ENCODE data around the gene NT5C1A. TPM values are rescaled to one million over a fixed set of nuclear protein-coding genes. Genes with fewer than 3 reads are reported as not detected.

Gene NT5C1A
- polyA plus RNA-seq, 1 experiment, result not detected

DNA sequence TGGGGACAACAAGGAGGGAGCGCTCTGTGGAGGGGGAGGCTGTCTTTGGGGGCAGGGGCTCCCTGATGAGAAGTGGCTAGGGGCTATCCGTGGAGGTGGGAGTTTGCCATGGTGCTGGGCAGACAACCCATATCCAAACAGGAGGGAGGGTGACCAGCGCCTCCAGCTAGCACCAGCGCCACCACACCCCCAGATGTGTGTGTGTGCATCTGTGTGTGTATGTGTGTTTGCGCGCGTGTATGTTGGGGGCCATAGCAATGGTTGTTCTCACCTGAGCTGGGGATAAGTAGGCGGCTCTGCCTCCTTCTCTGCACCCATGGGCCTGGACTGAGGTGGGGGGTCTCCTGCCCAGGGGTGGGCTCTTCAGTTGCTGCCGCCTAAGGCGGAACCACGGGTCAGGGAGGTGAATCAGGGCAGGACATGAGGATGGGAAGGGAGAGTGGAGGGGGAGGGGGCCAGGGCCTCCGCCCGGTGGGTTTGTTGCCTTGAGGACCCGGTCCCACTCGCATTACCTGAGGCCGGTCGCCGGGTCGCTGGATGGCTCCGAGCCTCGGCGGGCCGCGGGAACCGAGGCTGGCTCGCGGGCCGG lies 19.0 kb upstream of the NT5C1A start:
- Histone ChIP-seq H3K27me3 (ENCODE audit: control insufficient read depth, insufficient read depth, low read length) (peaks cover 75% of the 10 kb centered on the region), H3K9me3 (ENCODE audit: control insufficient read depth, insufficient read depth, low read length) (peaks cover 7% of the 10 kb centered on the region; the same call in 1 of the 2 replicates), H3K4me3 (ENCODE audit: low read depth, low read length) (no peak overlapping the region), H3K27ac (ENCODE audit: low read depth, low read length) (no peak overlapping the region)
- DNase-seq (ENCODE audit: low read depth, low spot score), result no peak
- CTCF ChIA-PET, result interaction anchor here (0.9 to 1.0 kb wide), 2 partner anchors 32 to 84 kb away, joined by 5 to 7 read pairs; no protein-coding TSS in a partner anchor
- TF ChIP-seq, protein P1, sequence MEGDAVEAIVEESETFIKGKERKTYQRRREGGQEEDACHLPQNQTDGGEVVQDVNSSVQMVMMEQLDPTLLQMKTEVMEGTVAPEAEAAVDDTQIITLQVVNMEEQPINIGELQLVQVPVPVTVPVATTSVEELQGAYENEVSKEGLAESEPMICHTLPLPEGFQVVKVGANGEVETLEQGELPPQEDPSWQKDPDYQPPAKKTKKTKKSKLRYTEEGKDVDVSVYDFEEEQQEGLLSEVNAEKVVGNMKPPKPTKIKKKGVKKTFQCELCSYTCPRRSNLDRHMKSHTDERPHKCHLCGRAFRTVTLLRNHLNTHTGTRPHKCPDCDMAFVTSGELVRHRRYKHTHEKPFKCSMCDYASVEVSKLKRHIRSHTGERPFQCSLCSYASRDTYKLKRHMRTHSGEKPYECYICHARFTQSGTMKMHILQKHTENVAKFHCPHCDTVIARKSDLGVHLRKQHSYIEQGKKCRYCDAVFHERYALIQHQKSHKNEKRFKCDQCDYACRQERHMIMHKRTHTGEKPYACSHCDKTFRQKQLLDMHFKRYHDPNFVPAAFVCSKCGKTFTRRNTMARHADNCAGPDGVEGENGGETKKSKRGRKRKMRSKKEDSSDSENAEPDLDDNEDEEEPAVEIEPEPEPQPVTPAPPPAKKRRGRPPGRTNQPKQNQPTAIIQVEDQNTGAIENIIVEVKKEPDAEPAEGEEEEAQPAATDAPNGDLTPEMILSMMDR (IDR thresholded peaks at IDR 0.05; ENCODE audit: low read depth, low read length), result no peak
- POLR2A ChIA-PET, result no interaction called here

DNA sequence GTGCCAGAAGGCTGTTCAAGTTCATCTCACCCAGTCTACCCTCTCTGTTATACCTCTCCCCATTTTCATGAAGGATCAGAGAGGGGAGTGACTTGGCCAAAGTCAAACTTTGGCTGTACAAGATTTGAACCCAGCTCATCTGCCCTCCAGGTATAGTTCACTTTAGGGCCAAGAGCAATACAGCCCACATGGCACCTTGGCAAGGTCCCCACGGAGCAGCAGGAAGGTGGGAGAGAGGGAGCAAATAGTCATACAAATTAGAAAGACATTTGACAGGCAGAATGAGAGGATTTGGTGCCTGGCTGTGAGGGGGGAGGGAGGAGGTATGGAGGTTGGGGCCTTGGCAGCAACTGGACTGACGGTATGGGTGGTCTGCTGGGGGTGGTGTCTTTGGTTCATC lies 18.3 kb upstream of the NT5C1A start:
- Histone ChIP-seq H3K9me3 (ENCODE audit: control insufficient read depth, insufficient read depth, low read length) (peaks cover 7% of the 10 kb centered on the region; the same call in 1 of the 2 replicates), H3K27me3 (ENCODE audit: control insufficient read depth, insufficient read depth, low read length) (peaks cover 77% of the 10 kb centered on the region), H3K4me3 (ENCODE audit: low read depth, low read length) (no peak overlapping the region), H3K27ac (ENCODE audit: low read depth, low read length) (no peak overlapping the region)
- TF ChIP-seq, protein P1 (IDR thresholded peaks at IDR 0.05; ENCODE audit: low read depth, low read length), result no peak
- no peak for DNase-seq (ENCODE audit: low read depth, low spot score)
- ChIA-PET CTCF (interaction anchor here (0.6 to 1.2 kb wide), 2 partner anchors 29 to 33 kb away, joined by 3 to 4 read pairs; no protein-coding TSS in a partner anchor), POLR2A (no interaction called here)

DNA sequence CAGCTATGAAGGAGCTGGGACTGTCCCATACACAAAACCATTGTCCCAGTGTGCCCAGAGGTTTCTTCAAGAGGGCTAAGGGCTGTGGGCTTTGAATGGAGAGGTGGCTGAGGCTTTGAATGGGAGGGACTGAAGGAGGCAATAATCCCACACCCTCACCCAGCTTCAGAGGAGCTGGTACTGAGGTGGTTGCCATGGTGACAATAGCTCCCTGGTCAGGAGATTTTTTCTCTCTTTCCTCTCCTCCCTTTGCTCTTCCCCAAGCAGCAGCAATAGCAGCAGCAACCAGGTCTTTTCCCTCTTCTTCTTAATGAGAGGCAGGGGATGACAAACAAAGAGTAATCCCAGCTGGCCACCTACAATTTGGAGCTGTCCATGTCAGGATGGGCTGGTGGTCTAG lies 17.7 kb upstream of the NT5C1A start:
- no peak for DNase-seq (ENCODE audit: low read depth, low spot score)
- ChIA-PET CTCF (interaction anchor here (0.6 to 1.2 kb wide), 3 partner anchors 30 to 38 kb away, joined by 3 to 4 read pairs (median 3); no protein-coding TSS in a partner anchor), POLR2A (no interaction called here)
- TF ChIP-seq, protein P1 (IDR thresholded peaks at IDR 0.05; ENCODE audit: low read depth, low read length), result no peak
- H3K27me3 ChIP-seq (ENCODE audit: control insufficient read depth, insufficient read depth, low read length), result peaks cover 80% of the 10 kb centered on the region
- no peak overlapping the region for H3K4me3 ChIP-seq (ENCODE audit: low read depth, low read length)
- H3K9me3 ChIP-seq (ENCODE audit: control insufficient read depth, insufficient read depth, low read length), result peaks cover 7% of the 10 kb centered on the region; the same call in 1 of the 2 replicates
- H3K27ac ChIP-seq (ENCODE audit: low read depth, low read length), result no peak overlapping the region

DNA sequence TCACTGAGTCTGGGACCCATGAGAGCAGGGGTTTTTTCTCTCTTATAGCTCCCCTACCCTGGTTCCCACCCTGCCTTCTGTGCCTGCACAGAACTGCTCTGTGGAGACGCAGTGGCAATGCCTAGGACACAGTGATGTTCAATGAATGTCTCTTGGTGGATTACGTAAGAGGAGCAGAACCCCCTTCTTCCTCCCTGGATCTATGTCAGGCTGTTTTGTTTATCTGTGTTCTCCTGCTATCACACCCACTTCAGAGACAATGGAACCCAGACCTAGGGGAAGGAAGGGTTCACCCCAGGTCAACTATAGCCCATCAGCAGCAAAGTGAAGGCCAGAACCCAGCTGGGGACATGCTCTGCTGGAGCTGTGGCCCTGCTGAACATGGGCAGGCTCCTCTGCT lies 17.3 kb upstream of the NT5C1A start:
- Histone ChIP-seq H3K27ac (ENCODE audit: low read depth, low read length) (no peak overlapping the region), H3K4me3 (ENCODE audit: low read depth, low read length) (no peak overlapping the region), H3K9me3 (ENCODE audit: control insufficient read depth, insufficient read depth, low read length) (peaks cover 7% of the 10 kb centered on the region; the same call in 1 of the 2 replicates), H3K27me3 (ENCODE audit: control insufficient read depth, insufficient read depth, low read length) (peaks cover 82% of the 10 kb centered on the region)
- TF ChIP-seq, protein P1 (IDR thresholded peaks at IDR 0.05; ENCODE audit: low read depth, low read length), result no peak
- CTCF ChIA-PET, result interaction anchor here (0.6 to 1.2 kb wide), 3 partner anchors 17 to 37 kb away, joined by 3 to 4 read pairs (median 3); no protein-coding TSS in a partner anchor
- no peak for DNase-seq (ENCODE audit: low read depth, low spot score)
- POLR2A ChIA-PET, result no interaction called here

DNA sequence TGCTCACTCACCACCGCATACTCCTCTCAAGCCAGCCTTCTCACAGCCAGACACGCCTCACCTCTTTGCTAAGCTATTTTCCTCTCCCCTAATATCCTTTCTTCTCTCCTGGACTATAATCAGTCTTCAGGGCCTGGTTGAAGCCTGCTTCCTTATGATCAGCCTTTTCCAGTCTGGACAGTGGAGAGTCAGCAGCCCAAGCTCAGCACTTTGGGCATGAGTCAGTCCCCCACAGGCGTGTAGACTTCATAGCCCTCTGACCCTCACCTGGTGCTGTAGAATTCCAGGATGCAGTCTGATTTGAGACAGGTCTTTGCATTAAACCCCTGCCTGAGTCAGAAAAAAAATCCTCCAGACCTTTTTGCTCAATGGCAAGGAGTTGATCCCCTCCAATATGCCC lies 16.8 kb upstream of the NT5C1A start:
- Histone ChIP-seq H3K4me3 (ENCODE audit: low read depth, low read length) (no peak overlapping the region), H3K27ac (ENCODE audit: low read depth, low read length) (no peak overlapping the region), H3K27me3 (ENCODE audit: control insufficient read depth, insufficient read depth, low read length) (peaks cover 83% of the 10 kb centered on the region), H3K9me3 (ENCODE audit: control insufficient read depth, insufficient read depth, low read length) (peaks cover 7% of the 10 kb centered on the region; the same call in 1 of the 2 replicates)
- ChIA-PET POLR2A (no interaction called here), CTCF (interaction anchor here (0.6 to 0.8 kb wide), 2 partner anchors 16 to 71 kb away, joined by 3 to 4 read pairs; no protein-coding TSS in a partner anchor)
- TF ChIP-seq, protein P1 (IDR thresholded peaks at IDR 0.05; ENCODE audit: low read depth, low read length), result no peak
- no peak for DNase-seq (ENCODE audit: low read depth, low spot score)
